Esophagus muscularis mucosa (tissue), 3 donors: ENCODE results near the gene ASB16.

Source experiments
- CTCF ChIP-seq, 3 experiments: fragments of 200-600 bp in 2 of 3; fragments of 450-650 bp in 1 of 3; sonication (generic) in 2 of 3; IDR thresholded peaks; one replicate each; pipeline ENCODE4 v1.5.1; 2017 to 2019; ENCODE audit warnings: antibody characterized with exemption in 3 of 3, mild to moderate bottlenecking in 2 of 3, moderate library complexity in 1 of 3
- POLR2AphosphoS5 ChIP-seq, 2 donors: sonication (generic); formaldehyde crosslinking; IDR thresholded peaks; one replicate each; pipeline ENCODE4 v1.6.1; 2017; ENCODE audit warnings: antibody characterized with exemption in 2 of 2

- no peak for TF ChIP-seq POLR2AphosphoS5 (IDR thresholded peaks at IDR 0.05)
- no peak for TF ChIP-seq CTCF (IDR thresholded peaks at IDR 0.05)
Observed at GRCh38 chr17:44221862-44222111, 51.3 kb downstream of the ASB16 start.
